AG09319 (cell line): ENCODE measurements around the gene TTYH3.

Source experiments
- DNase-seq: peaks from one replicate; pipeline ENCODE4 v3.0.0-alpha.2; 2010; ENCODE audit warnings: low read depth; ENCODE audit errors: extremely low read depth
- CTCF ChIP-seq: IDR thresholded peaks from 2 replicates; pipeline ENCODE4 v1.5.1; 2011; ENCODE audit warnings: low read depth, mild to moderate bottlenecking, inconsistent platforms, low read length, moderate library complexity

TTYH3 gene

GRCh38 chr7:2701424-2701823 is 69.6 kb downstream of the TTYH3 start:
- no peak for TF ChIP-seq CTCF

GRCh38 chr7:2701832-2702593 is 70.2 kb downstream of the TTYH3 start:
- DNase-seq, result no peak
- no peak for TF ChIP-seq CTCF

More at GRCh38 chr7:2701424-2701823, 69.6 kb downstream of the TTYH3 start:
- DNase-seq, result no peak

- DNase-seq, result no peak
- TF ChIP-seq CTCF, result no peak
Observed at GRCh38 chr7:2702594-2702957, 70.8 kb downstream of the TTYH3 start.

- no peak for DNase-seq
Observed at GRCh38 chr7:2705371-2706096, 73.7 kb downstream of the TTYH3 start.

GRCh38 chr7:2706685-2707126 is 74.9 kb downstream of the TTYH3 start:
- no peak for TF ChIP-seq CTCF
- no peak for DNase-seq

More at GRCh38 chr7:2705371-2706096, 73.7 kb downstream of the TTYH3 start:
- TF ChIP-seq CTCF, result no peak

- TF ChIP-seq CTCF, result no peak
Observed at GRCh38 chr7:2707481-2707880, 75.7 kb downstream of the TTYH3 start.

GRCh38 chr7:2708041-2708440 is 76.3 kb downstream of the TTYH3 start:
- no peak for DNase-seq
- no peak for TF ChIP-seq CTCF

More at GRCh38 chr7:2707481-2707880, 75.7 kb downstream of the TTYH3 start:
- no peak for DNase-seq
